Mucosa of stomach (tissue), 1 donor: ENCODE results near the gene GALNT13.

Experiments
- H3K27me3 ChIP-seq: one replicate; pipeline ENCODE4 v1.7.0; 2013; ENCODE audit warnings: mild to moderate bottlenecking, low read length; ENCODE audit not compliant: control insufficient read depth, insufficient read depth
- H3K36me3 ChIP-seq: one replicate; pipeline ENCODE4 v1.7.0; 2013; ENCODE audit warnings: low read length; ENCODE audit not compliant: control insufficient read depth, insufficient read depth
- H3K4me1 ChIP-seq: one replicate; pipeline ENCODE4 v1.7.0; 2013; ENCODE audit warnings: mild to moderate bottlenecking, low read length; ENCODE audit not compliant: control insufficient read depth, insufficient read depth
- H3K4me3 ChIP-seq: one replicate; pipeline ENCODE4 v1.7.0; 2013; ENCODE audit warnings: low read length
- H3K9ac ChIP-seq: one replicate; pipeline ENCODE4 v1.7.0; 2013; ENCODE audit warnings: mild to moderate bottlenecking, low read length, moderate library complexity
- H3K9me3 ChIP-seq: one replicate; pipeline ENCODE4 v1.7.0; 2013; ENCODE audit warnings: mild to moderate bottlenecking, low read length, moderate library complexity; ENCODE audit not compliant: control insufficient read depth
- donor health status: Pancreatic carcinoma.

The GALNT13 gene

GRCh38 chr2:154140249-154141025 is 268.7 kb downstream of the GALNT13 start:
- no peaks in the 10 kb centered on the region for H3K4me1 ChIP-seq
- H3K27me3 ChIP-seq, result no peaks in the 10 kb centered on the region
- H3K9ac ChIP-seq, result no peak overlapping the region
- no peaks in the 10 kb centered on the region for H3K36me3 ChIP-seq
- H3K9me3 ChIP-seq, result no peaks in the 10 kb centered on the region
- H3K4me3 ChIP-seq, result no peak overlapping the region

DNA sequence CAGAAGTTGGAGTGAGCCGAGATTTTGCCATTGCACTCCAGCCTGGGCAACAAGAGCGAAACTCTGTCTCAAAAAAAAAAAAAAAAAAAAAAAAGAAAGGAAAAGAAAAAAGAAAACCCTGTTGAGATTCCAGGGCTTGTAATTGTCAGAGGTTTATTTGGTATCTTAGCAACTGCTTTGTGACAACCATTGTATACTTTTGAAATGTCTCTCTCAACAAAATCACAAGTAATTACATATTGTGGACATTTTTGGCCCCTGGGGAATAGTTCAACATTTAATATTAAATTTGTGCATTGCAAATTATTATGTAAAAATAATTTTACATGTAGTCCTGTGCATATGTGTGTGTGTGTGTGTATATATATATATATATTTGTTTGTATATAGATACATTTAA is 270.8 kb downstream of the GALNT13 start:
- no peaks in the 10 kb centered on the region for H3K36me3 ChIP-seq
- H3K9me3 ChIP-seq, result no peaks in the 10 kb centered on the region
- no peaks in the 10 kb centered on the region for H3K27me3 ChIP-seq
- no peak overlapping the region for H3K9ac ChIP-seq
- H3K4me1 ChIP-seq, result no peaks in the 10 kb centered on the region
- no peak overlapping the region for H3K4me3 ChIP-seq

GRCh38 chr2:154143105-154143504 is 271.4 kb downstream of the GALNT13 start:
- H3K9me3 ChIP-seq, result no peaks in the 10 kb centered on the region
- no peaks in the 10 kb centered on the region for H3K4me1 ChIP-seq
- no peaks in the 10 kb centered on the region for H3K27me3 ChIP-seq
- no peak overlapping the region for H3K4me3 ChIP-seq
- H3K36me3 ChIP-seq, result no peaks in the 10 kb centered on the region
- no peak overlapping the region for H3K9ac ChIP-seq

DNA sequence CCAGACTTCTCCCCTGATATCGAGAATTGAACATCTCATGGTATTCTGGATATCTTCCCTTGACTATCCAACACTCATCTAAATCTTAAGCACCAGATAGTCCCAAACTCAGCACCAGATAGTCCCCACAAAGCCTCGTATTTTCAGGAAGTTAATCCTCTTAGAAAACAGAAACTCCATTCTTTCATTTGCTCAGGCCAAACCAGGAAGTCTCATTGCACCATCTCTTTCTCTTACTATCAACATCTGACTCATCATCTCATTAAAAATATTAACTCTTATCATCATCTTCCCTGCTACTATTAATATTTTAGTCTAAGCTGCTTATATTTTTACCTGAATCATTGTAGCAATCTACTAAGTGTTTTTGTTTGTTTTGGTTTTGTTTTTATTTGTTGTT is 286.4 kb downstream of the GALNT13 start:
- no peaks in the 10 kb centered on the region for H3K27me3 ChIP-seq
- no peak overlapping the region for H3K4me3 ChIP-seq
- no peaks in the 10 kb centered on the region for H3K4me1 ChIP-seq
- H3K9ac ChIP-seq, result no peak overlapping the region
- no peaks in the 10 kb centered on the region for H3K9me3 ChIP-seq
- no peaks in the 10 kb centered on the region for H3K36me3 ChIP-seq

GRCh38 chr2:154161286-154161685 is 289.6 kb downstream of the GALNT13 start:
- no peak overlapping the region for H3K4me3 ChIP-seq
- no peaks in the 10 kb centered on the region for H3K9me3 ChIP-seq
- no peaks in the 10 kb centered on the region for H3K36me3 ChIP-seq
- no peaks in the 10 kb centered on the region for H3K4me1 ChIP-seq
- H3K27me3 ChIP-seq, result no peaks in the 10 kb centered on the region
- H3K9ac ChIP-seq, result no peak overlapping the region

DNA sequence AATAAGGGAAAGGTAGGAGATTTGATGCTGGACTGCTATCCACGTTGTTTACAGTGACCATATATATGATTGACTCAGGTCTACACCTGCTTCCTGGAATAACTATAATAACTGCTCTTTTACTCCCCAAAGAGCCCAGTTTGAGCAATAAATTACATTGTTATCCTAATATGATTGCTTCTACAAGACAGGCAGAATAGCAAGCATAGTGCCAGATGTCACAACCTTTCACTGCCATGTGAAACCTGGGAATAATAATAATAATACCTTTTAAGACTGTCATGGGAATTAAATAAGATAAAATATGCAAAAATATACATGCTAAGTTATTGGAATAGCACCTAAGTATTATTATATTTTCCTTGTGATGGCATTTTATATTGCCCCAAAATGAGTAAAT is 298.7 kb downstream of the GALNT13 start:
- Histone ChIP-seq H3K27me3 (no peaks in the 10 kb centered on the region), H3K4me3 (no peak overlapping the region), H3K4me1 (no peaks in the 10 kb centered on the region), H3K9me3 (no peaks in the 10 kb centered on the region), H3K9ac (no peak overlapping the region), H3K36me3 (no peaks in the 10 kb centered on the region)

DNA sequence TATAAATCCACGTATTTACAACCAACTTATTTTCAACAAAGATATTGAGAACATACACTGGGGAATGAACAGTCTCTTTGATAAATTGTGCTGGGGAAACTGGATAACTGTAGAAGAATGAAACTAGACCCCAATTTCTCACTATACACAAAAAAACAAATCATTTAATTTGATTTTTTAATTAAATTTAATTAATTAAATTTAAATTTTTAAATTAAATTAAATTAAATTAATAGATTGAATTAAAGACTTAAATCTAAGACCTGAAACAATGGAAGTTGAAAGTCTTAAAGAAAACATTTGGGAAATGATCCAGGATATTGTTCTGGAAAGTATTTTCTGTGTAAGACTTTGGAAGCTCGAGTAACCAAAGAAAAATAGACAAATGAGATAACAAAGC is 301.4 kb downstream of the GALNT13 start:
- Histone ChIP-seq H3K4me1 (no peaks in the 10 kb centered on the region), H3K36me3 (no peaks in the 10 kb centered on the region), H3K4me3 (no peak overlapping the region), H3K9me3 (no peaks in the 10 kb centered on the region), H3K9ac (no peak overlapping the region), H3K27me3 (no peaks in the 10 kb centered on the region)

GRCh38 chr2:154173919-154174318 is 302.2 kb downstream of the GALNT13 start:
- H3K9ac ChIP-seq, result no peak overlapping the region
- H3K27me3 ChIP-seq, result no peaks in the 10 kb centered on the region
- no peak overlapping the region for H3K4me3 ChIP-seq
- no peaks in the 10 kb centered on the region for H3K4me1 ChIP-seq
- no peaks in the 10 kb centered on the region for H3K36me3 ChIP-seq
- no peaks in the 10 kb centered on the region for H3K9me3 ChIP-seq

DNA sequence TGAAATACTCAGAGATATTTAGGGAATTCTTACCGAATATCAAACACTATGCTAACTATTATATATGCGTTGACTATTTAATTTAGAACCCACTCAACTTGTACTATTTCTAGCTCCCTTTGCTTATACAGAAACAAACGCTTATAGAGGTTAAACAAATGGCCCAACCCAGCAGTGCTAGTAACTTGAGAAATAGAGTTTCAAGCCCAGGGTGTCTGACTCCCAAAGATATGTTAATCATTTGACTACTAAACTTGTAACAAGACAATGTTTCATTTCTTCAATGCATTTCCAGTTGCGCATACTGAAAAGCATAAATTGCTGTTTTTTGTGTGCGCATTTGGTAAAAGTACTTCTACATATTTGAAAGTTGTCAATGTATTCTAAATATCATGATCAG is 310.3 kb downstream of the GALNT13 start:
- Histone ChIP-seq H3K4me3 (no peak overlapping the region), H3K9me3 (no peaks in the 10 kb centered on the region), H3K27me3 (no peaks in the 10 kb centered on the region), H3K9ac (no peak overlapping the region), H3K36me3 (no peaks in the 10 kb centered on the region), H3K4me1 (no peaks in the 10 kb centered on the region)

- Histone ChIP-seq H3K36me3 (no peaks in the 10 kb centered on the region), H3K4me3 (no peak overlapping the region)
These were observed 316.2 kb downstream of the GALNT13 start for GRCh38 chr2:154187948-154188347.

GRCh38 chr2:154189953-154190352 is 318.2 kb downstream of the GALNT13 start:
- H3K9me3 ChIP-seq, result no peaks in the 10 kb centered on the region

More at GRCh38 chr2:154187948-154188347, 316.2 kb downstream of the GALNT13 start:
- no peaks in the 10 kb centered on the region for H3K27me3 ChIP-seq
- no peaks in the 10 kb centered on the region for H3K9me3 ChIP-seq
- no peaks in the 10 kb centered on the region for H3K4me1 ChIP-seq
- H3K9ac ChIP-seq, result no peak overlapping the region

GRCh38 chr2:154193246-154193645 is 321.5 kb downstream of the GALNT13 start:
- no peak overlapping the region for H3K4me3 ChIP-seq
- no peaks in the 10 kb centered on the region for H3K36me3 ChIP-seq
- no peak overlapping the region for H3K9ac ChIP-seq
- H3K27me3 ChIP-seq, result no peaks in the 10 kb centered on the region
- no peaks in the 10 kb centered on the region for H3K9me3 ChIP-seq
- no peaks in the 10 kb centered on the region for H3K4me1 ChIP-seq

More at GRCh38 chr2:154189953-154190352, 318.2 kb downstream of the GALNT13 start:
- no peaks in the 10 kb centered on the region for H3K36me3 ChIP-seq
- no peak overlapping the region for H3K4me3 ChIP-seq
- H3K4me1 ChIP-seq, result no peaks in the 10 kb centered on the region
- no peak overlapping the region for H3K9ac ChIP-seq
- H3K27me3 ChIP-seq, result no peaks in the 10 kb centered on the region
